ENCODE data around the gene SCML1. TPM values are rescaled to one million over a fixed set of nuclear protein-coding genes. Genes with fewer than 3 reads are reported as not detected.

The SCML1 gene
- 1 to 10 TPM; 6.3 to 6.6 TPM for total RNA-seq

DNA sequence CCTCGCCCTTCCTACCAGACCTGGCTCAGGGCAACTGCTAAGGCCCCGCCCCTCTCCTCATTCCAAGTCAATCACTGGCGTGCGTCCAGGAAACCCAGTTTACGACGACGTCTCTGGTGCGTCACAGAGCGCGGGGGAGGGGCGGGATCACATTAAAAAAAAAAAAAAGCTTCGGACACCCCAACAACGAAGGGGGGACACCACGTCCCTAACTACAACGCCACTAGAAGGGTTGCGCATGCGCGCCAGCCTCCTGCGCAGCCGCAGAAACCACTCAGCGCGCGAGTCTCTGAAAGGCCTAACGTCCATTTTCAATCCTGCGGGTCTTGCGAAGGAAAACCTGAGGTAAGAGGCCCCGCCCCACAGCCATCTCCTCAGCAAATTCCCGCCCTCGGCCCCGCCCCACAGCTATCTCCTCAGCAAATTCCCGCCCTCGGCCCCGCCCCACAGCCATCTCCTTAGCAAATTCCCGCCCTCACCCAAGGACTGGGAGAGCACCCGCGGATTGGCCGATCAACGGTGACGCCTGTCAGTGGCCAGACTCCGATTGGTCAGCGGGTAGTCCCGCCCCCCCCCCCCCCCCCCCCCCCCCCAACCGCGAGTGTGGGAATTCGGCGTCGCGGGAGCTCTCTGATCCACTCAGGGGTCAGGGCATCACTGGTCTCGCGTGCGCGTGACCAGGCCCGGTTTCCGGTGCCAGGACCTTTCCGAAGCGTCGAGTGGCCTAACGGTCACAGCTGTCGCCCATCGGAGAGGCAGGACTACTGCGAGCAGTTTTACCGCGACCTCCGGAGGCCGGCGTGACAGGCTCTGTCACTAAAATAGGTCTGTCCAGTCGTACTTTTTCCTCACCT lies at the start of gene SCML1:
SCML1 (plus strand) TSS at position 638 of the 854 bp plus-strand sequence. CDS start 6,694 bp downstream, outside the sequence.

Other genes with a start within 250 kb of the SCML1 start
- not detected for gene RAI2, start 123.8 kb downstream of the SCML1 start, total RNA-seq